ENCODE measurements around the gene BOLA1. TPM values are rescaled to one million over a fixed set of nuclear protein-coding genes. Genes with fewer than 3 reads are reported as not detected.

Gene BOLA1
- total and polyA plus RNA-seq, 5 donors, result 13.0 to 40.2 (median 22.0) TPM

Other genes with a start within 250 kb of the BOLA1 start
- 1 to 10 TPM; 2.0 to 5.0 (median 2.5) TPM for gene FCGR1A, start 116.9 kb upstream of the BOLA1 start, total RNA-seq
- 1.9 TPM for gene FCGR1A, start 116.9 kb upstream of the BOLA1 start, polyA plus RNA-seq
- gene SV2A, start 18.3 kb downstream of the BOLA1 start, total RNA-seq, result 1 to 10 TPM; 1.2 to 2.8 (median 1.6) TPM
- 1.0 TPM for gene SV2A, start 18.3 kb downstream of the BOLA1 start, polyA plus RNA-seq
- gene SF3B4, start 28.2 kb downstream of the BOLA1 start, total RNA-seq, result 10 to 100 TPM; 26.1 to 30.8 (median 29.5) TPM
- gene SF3B4, start 28.2 kb downstream of the BOLA1 start, polyA plus RNA-seq, result 17.8 TPM
- gene MTMR11, start 37.3 kb downstream of the BOLA1 start, total RNA-seq, result 10 to 100 TPM in 1 of 4 donors, 1 to 10 TPM in 3; 7.1 to 14.9 (median 9.1) TPM
- 3.1 TPM for gene MTMR11, start 37.3 kb downstream of the BOLA1 start, polyA plus RNA-seq
- gene OTUD7B, start 111.2 kb downstream of the BOLA1 start, total RNA-seq, result 10 to 100 TPM; 23.3 to 27.2 (median 26.5) TPM
- gene OTUD7B, start 111.2 kb downstream of the BOLA1 start, polyA plus RNA-seq, result 9.6 TPM
- gene VPS45, start 168.2 kb downstream of the BOLA1 start, total RNA-seq, result 10 to 100 TPM; 46.3 to 54.3 (median 48.8) TPM
- gene VPS45, start 168.2 kb downstream of the BOLA1 start, polyA plus RNA-seq, result 40.0 TPM

Data from right cardiac atrium (tissue), 5 donors.